Stimulated activated CD8-positive, alpha-beta memory T cell treated with anti-CD3 and anti-CD28 coated beads, Interleukin-12 subunit alpha, Interleukin-12 subunit beta, amount 100 ng/mL, for 24 hours (primary cell): ENCODE measurements around the gene HSPB7.
"Not testable (repeated sequence)": the region's sequence is repeated elsewhere in the genome, so short reads cannot be mapped to it uniquely, and the experiment has no call there.

Source experiments
- DNase-seq: peaks from one replicate; pipeline ENCODE4 v3.0.0-alpha.2; 2020; ENCODE audit errors: extremely low read depth

Gene HSPB7

DNA sequence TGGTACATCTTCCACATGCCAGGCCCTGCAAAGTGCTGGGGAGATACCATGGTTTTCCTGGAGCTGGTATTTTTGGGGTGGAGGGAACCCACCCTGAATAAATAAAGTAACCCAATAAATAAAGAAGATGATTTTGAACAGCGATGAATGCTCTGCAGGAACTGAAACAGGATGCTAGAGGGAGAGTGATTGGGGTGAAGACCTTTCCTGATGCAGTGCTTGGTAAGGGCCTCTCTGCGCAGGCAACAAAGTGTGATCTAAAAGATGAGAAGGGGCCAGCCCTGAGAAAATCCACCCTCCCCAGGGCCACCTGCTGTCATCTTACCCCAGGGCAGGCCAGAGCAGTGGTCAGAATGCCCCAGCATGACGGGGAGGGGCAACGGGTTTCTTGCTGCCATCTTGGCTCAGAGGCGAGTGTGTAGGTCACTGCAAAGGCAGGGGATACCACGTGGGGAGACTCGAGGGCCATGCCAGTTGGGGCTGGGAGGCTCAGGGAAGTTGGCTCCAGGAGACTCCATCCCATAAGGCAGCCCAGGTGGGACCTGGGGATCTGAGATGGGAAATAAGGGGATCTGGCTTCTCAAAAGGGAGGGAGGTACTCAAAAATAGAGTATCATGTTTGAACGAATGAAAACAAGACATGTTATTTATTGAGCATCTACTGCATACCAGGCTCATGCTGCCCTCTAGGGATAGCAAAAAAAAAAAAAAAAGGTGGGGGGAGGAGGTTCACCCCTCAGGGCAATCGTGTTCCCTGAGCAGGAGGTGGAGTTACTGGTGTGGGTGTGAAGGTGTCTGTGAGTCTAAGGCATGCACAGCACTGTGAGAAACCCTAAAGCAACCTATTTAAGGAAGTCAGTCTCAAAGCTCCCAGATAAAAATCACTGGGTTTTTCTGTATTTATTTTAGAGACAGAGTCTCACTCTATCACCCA is 11.0 kb downstream of the HSPB7 start:
- DNase-seq: no peak

GRCh38 chr1:16006010-16006409 is 11.8 kb downstream of the HSPB7 start:
- DNase-seq: no peak

DNA sequence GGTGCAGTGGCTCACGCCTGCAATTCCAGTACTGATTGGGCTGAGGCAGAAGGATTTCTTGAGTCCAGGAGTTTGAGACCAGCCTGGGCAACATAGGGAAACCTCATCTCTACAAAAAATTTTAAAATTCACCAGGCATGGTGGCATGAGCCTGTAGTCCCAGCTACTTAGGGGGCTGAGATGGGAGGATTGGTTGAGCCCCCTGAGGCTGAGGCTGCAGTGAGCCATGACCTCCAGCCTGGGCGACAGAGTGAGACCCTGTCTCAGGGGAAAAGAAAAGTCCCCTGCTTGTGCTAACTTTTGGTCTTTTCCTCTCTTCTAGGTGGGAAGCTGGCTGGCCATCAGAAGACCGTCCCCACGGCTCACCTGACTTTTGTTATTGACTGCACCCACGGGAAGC is 12.2 kb downstream of the HSPB7 start:
- DNase-seq: no peak

DNA sequence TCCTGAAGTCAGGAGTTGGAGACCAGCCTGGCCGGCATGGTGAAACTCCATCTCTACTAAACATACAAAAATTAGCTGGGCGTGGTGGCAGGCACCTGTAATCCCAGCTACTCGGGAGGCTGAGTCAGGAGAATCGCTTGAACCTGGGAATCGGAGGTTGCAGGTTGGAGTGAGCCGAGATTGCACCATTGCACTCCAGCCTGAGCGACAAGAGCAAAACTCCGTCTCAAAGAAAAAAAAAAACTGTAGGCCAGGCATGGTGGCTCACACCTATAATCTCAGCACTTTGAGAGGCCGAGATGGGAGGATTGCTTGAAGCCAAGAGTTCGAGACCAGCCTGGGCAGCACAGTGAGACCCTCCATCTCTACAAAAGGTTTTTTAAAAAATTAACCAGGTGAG is 16.6 kb downstream of the HSPB7 start:
- DNase-seq: not testable (repeated sequence)

GRCh38 chr1:15998929-15999328 is 18.9 kb downstream of the HSPB7 start:
- no peak for DNase-seq

DNA sequence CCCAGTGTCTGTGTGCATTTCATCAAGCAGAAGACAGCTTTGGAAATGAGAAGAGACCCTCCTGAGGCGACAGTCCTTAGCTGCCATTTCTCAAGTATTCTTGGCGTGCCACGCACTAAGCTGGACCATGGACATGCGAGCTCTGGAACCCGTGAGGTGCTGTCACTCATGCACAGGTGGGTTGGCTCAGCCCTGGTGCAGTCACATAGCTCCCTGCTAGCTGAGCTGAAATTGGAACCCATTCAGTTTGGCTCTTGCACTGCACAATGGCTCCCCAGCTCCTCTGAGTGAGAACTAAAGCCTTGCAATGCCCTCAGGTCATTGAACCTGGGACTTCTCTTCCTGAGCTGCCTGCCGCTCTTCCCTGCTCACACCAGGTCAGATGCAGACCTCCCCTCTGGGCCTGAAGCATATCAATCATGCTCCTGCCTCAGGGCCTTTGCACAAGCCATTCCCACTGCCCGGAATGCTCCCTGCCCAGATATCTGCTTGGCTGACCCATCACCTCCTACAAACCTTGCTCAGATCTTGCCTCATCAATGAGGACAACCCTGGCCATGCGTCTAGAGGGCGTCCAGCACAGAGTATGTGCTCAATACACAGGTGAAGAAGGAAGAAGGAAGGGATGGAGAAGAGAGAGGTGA is 20.1 kb downstream of the HSPB7 start:
- DNase-seq: no peak

DNA sequence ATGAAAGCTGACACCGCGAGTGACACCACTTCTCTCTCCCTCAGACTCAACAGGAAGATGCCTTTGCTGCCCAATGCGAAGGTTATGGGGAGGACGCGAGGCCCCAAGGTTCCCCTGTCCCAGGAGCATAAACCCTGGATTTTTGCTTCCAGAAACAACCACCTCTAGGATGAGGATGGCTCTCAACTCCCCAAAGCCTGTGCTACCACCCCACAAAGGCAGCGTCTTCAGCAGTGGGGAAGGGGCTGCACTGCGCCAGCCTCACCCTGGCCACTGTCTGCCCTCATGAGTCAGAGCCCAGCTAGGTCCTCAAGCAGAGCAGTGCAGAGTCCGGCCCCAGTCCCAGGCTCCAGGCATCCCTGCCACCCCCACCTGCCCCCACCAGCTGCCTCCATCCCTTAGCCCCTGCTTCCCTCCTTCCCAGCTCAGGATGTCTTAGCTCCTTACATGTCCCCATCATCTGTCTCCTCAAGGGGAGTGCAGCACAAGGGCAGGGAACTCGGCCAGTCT is 20.7 kb downstream of the HSPB7 start:
- DNase-seq: no peak

GRCh38 chr1:15994590-15995351 is 23.1 kb downstream of the HSPB7 start:
- DNase-seq: no peak

DNA sequence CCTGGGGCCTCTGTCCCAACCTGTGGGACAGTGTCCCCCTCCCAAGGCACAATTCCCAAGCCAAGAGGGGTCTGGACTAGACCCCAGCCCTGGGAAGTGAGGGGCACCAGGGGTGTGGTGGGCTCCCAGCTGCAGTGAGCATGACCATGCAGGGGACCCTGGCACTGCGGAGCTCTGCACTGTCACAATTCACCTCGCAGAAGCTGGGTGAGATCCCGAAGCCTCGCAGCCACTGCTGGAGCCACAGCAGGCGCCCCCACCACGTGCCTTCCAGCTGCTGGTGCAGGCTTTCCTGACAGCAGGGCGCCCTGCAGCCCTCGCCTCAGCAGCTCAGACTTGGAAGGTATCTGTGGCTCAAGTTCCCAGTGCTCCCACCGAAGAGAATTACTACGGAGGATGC is 23.8 kb downstream of the HSPB7 start:
- no peak for DNase-seq

GRCh38 chr1:15993666-15994065 is 24.2 kb downstream of the HSPB7 start:
- DNase-seq: no peak

GRCh38 chr1:15992582-15993500 is 25.0 kb downstream of the HSPB7 start:
- DNase-seq: no peak

- DNase-seq: no peak
Observed at GRCh38 chr1:15992187-15992553, 25.7 kb downstream of the HSPB7 start.

GRCh38 chr1:15991427-15992186 is 26.2 kb downstream of the HSPB7 start:
- no peak for DNase-seq

DNA sequence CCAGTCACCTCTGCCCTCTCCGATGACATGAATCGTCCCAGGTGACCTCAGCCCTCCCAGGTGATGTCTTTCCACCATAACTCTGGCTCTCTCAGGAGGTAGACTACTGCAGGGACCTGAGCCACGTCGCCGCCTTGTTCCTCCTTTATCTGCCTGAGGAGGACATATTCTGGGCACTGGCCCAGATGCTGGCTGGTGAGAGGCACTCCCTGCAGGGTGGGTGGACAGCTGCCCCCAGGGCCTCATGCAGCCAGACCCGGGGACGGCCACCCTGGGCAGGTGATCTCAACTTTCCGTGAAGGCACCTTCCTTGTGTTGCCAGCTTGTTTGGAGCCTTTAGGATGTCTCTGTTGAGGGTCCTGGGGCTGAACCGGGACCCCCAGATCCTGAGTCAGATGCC is 28.1 kb downstream of the HSPB7 start:
- no peak for DNase-seq

DNA sequence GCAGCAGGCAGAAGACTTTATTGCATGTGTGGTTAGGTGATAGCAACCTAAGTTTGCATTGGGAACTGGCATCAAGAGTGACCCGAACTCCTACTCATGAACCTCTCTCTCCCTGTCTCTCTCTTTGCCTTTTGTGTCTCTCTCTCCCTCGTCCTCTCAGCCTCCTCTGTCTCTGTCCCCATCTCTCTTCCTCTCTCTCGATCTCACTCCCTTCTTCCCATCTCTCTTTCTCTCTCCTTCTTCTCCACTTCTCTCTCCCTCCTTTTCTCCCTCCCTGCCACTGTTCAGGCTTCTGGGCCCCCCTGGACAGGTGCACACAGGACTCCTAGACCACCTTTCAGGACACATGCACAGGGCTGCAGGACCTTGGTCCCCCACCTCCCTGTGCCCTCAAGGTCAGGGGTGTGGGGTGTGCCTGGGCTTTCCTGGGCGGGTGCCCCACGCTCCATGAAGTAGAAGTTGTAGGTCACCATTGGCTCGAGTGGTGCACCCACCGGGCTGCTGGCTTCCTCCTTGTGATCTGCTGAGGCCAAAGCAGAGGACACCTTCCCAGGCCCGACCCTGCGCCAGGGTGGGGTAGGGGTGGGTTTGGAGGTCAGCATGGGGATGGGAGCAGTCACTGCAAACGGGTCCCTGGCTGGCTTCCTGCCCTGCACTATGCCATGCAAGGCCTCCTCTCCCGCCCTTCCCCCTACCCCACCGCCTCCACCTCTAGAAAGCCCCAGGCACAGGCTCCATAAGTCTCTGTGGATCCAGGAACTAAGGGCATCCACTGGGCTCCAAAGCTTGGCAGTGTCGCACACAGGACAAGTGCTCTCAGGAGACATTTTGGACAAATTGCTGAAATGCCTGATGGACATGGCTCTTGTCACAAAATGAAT is 28.7 kb downstream of the HSPB7 start:
- no peak for DNase-seq

DNA sequence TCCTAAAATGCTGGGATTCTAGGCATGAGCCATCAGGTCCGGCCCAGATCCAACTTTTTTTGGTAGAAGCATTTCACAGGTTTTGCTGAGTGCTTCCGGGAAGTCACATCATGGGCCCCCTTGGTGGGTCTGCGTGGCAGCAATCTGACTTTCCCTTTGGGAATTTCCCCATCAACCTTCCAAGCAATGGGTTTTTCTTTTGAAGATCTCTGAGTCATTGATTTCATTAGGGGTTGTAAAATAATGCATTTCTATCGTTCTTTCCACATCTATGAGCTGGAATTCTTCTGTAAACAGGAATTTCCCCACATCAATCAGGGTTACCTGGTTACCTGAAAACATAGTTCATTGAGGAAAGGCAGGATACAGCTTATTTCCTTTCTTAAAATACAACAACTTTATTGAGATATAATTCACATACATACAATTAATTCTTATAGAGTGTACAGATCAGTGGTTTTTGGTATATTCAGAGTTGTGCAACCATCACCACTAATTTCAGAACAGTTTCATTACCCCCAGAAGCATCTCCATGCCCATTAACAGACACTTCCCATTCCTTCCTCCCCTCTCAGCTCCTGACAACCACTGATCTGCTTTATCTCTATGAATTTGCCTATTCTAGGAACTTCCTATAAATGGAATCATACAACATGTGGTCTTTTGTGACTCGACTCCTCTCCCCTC is 32.1 kb downstream of the HSPB7 start:
- no peak for DNase-seq

DNA sequence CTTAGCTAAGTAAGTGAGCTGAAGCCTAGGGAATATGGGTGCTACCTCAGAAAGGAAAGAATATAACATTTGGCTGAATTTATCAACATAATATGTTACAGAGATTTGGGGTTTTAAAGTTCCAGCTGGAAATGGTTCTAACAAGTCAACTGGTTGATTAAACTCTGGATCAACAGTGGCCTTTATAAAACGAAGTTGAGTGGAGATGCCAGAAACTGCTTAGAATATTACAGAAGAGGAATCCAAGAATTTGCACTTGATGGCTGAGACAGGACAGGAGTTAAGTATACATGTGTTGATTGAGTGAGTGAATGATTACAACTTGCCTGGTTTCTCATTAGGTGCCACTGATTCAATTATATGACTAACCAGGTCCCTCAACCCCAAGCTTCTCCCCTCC is 34.6 kb downstream of the HSPB7 start:
- no peak for DNase-seq

GRCh38 chr1:15981679-15982078 is 36.2 kb downstream of the HSPB7 start:
- no peak for DNase-seq

DNA sequence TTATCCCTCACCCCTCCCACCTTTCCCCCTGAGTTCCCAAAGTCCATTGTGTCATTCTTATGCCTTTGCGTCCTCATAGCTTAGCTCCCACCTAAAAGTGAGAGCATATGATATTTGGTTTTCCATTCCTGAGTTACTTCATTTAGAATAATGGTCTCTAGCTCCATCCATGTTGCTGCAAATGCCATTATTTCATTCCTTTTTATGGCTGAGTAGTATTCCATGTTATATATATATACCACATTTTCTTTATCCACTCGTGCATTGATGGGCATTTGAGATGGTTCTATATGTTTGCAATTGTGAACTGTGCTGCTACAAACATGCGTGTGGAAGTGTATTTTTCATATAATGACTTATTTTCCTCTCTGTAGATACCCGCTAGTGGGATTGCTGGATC is 39.9 kb downstream of the HSPB7 start:
- not testable (repeated sequence) for DNase-seq
